K562 (cell line): ENCODE results near the gene MFF. TPM values are rescaled to one million over a fixed set of nuclear protein-coding genes. Genes with fewer than 3 reads are reported as not detected.
A peak's percentile ranks its signal among the peaks of the same experiment; 100 is the strongest.

Experiments
- ATAC-seq: fragments of 200-7000 bp; cut with Tn5 transposase; 3 replicates; pipeline ENCODE4 v1.9.1; 2020; ENCODE audit warnings: moderate library complexity
- BruUV-seq: library from RNA; stranded (reverse); fragments of 400-500 nt; replicated peaks from 2 replicates; lab custom pipeline; 2021; lab: Mats Ljungman, UMichigan
- CTCF ChIA-PET: fragments of 300-600 bp; formaldehyde crosslinking; extraction: SDS; loops from one replicate; lab custom pipeline; 2021; ENCODE audit warnings: low intra/inter-chr PET ratio; lab: Yijun Ruan, JAX
- POLR2A ChIA-PET: fragments of 300-600, 350-650 bp; sonication (Branson Sonifier 250); formaldehyde crosslinking; extraction: SDS; loops from one replicate; lab custom pipeline; 2021; ENCODE audit warnings: antibody characterized with exemption, inconsistent platforms; lab: Yijun Ruan, JAX
- DNase-seq, 4 experiments: peaks; one replicate each; pipeline versions ENCODE4 v3.0.0 to v3.0.0-alpha.2; 2011 to 2018; ENCODE audit warnings: low spot score in 3 of 4, mixed read lengths in 3 of 4; ENCODE audit errors: extremely low read depth in 1 of 4
- FAIRE-seq: peaks from 2 replicates; lab custom pipeline; 2011; peaks lifted over from hg19 to GRCh38; lab: Jason Lieb, UNC
- H2AFZ ChIP-seq: 2 replicates; pipeline ENCODE4 v1.6.0; 2011; ENCODE audit warnings: low read depth, low read length, control low read depth, inconsistent platforms
- H3K27ac ChIP-seq: fragments of 200-600 bp; 3 replicates; pipeline ENCODE4 v1.8.0; 2011; ENCODE audit warnings: low read depth, mild to moderate bottlenecking, control low read depth, inconsistent platforms, low read length, moderate library complexity, mixed read lengths; ENCODE audit errors: extremely low read depth
- H3K27me3 ChIP-seq, 2 experiments: fragments of 300-600 bp in 1 of 2; 2 replicates in 1 of 2; 3 replicates in 1 of 2; pipeline versions ENCODE4 v1.6.0 to v1.8.0; 2011; ENCODE audit warnings: inconsistent platforms in 2 of 2, low read length in 2 of 2, mild to moderate bottlenecking in 1 of 2, mixed read lengths in 1 of 2, moderate library complexity in 1 of 2; ENCODE audit not compliant: control insufficient read depth in 2 of 2, insufficient read depth in 2 of 2
- H3K36me3 ChIP-seq: fragments of 300-600 bp; 3 replicates; pipeline ENCODE4 v1.8.0; 2011; ENCODE audit warnings: mild to moderate bottlenecking, low read length, inconsistent platforms; ENCODE audit not compliant: control insufficient read depth, insufficient read depth
- H3K4me1 ChIP-seq, 2 experiments: fragments of 200-600 bp in 1 of 2; replicated peaks in 1 of 2; 2 replicates in 1 of 2; 3 replicates in 1 of 2; pipeline versions ENCODE4 v1.5.1 to v1.8.0; 2011; ENCODE audit warnings: inconsistent platforms in 2 of 2, low read length in 2 of 2, mild to moderate bottlenecking in 1 of 2, mixed read lengths in 1 of 2, moderate library complexity in 1 of 2; ENCODE audit not compliant: control insufficient read depth in 2 of 2, insufficient read depth in 2 of 2
- H3K4me2 ChIP-seq: 2 replicates; pipeline ENCODE4 v1.6.1; 2011; ENCODE audit warnings: low read length, control low read depth, inconsistent platforms, mixed read lengths; ENCODE audit not compliant: insufficient read depth
- H3K4me3 ChIP-seq: fragments of 200-600 bp; sonication (generic), shearing (Covaris generic); 2 replicates; pipeline ENCODE4 v1.5.1; 2016; ENCODE audit warnings: control low read depth, inconsistent platforms
- H3K79me2 ChIP-seq: fragments of 200-600 bp; 3 replicates; pipeline ENCODE4 v1.8.0; 2011; ENCODE audit warnings: low read length, inconsistent platforms; ENCODE audit not compliant: control insufficient read depth, insufficient read depth
- H3K9ac ChIP-seq, 2 experiments: 2 replicates each; pipeline versions ENCODE4 v1.6.0 to v1.6.1; 2011; ENCODE audit warnings: low read depth in 2 of 2, low read length in 2 of 2, control low read depth in 1 of 2, inconsistent platforms in 1 of 2, mild to moderate bottlenecking in 1 of 2, mixed read lengths in 1 of 2; ENCODE audit not compliant: insufficient read depth in 1 of 2
- H3K9me1 ChIP-seq: one replicate; pipeline ENCODE4 v1.6.0; 2011; ENCODE audit warnings: inconsistent platforms, mild to moderate bottlenecking, low read length, moderate library complexity; ENCODE audit not compliant: control insufficient read depth, insufficient read depth
- H3K9me3 ChIP-seq: replicated peaks from 2 replicates; pipeline ENCODE4 v1.5.1; 2011; ENCODE audit warnings: low read depth, low read length, inconsistent platforms; ENCODE audit not compliant: control insufficient read depth, insufficient read depth
- H4K20me1 ChIP-seq: replicated peaks from 2 replicates; pipeline ENCODE4 v1.6.1; 2011; ENCODE audit warnings: low read length, inconsistent platforms, mixed read lengths; ENCODE audit not compliant: control insufficient read depth, insufficient read depth
- ATF1 ChIP-seq, 2 experiments: fragments of 450-650 bp in 1 of 2; IDR thresholded peaks; 2 replicates each; pipeline ENCODE4 v1.6.1; 2016; ENCODE audit warnings: missing compliant biosample characterization in 1 of 2, missing genetic modification characterization in 1 of 2
- CEBPB ChIP-seq: fragments of 450-650 bp; IDR thresholded peaks from 2 replicates; pipeline ENCODE4 v1.6.1; 2016; ENCODE audit warnings: missing genetic modification characterization, missing compliant biosample characterization
- GABPB2 ChIP-seq: fragments of 250-450 bp; sonication (Bioruptor Pico); conservative IDR thresholded peaks from 2 replicates; pipeline ENCODE4 v1.5.1; 2021; ENCODE audit warnings: mild to moderate bottlenecking
- HEY1 ChIP-seq: fragments of 250-450 bp; sonication (Bioruptor Pico); IDR thresholded peaks from 2 replicates; pipeline ENCODE4 v1.5.0; 2020; ENCODE audit warnings: mild to moderate bottlenecking, moderate library complexity, borderline replicate concordance
- MED1 ChIP-seq: sonication (generic); formaldehyde crosslinking; IDR thresholded peaks from 2 replicates; pipeline ENCODE4 v1.8.1; 2023; ENCODE audit warnings: missing genetic modification reagents, borderline replicate concordance
- ZFP1 ChIP-seq: fragments of 450-650 bp; formaldehyde crosslinking; IDR thresholded peaks from 2 replicates; pipeline ENCODE4 v1.4.0; 2020; ENCODE audit warnings: mild to moderate bottlenecking, mixed read lengths
- ZNF551 ChIP-seq: fragments of 250-450 bp; sonication (Bioruptor Pico); IDR thresholded peaks from 2 replicates; pipeline ENCODE4 v1.5.0; 2021; ENCODE audit warnings: mild to moderate bottlenecking, moderate library complexity
- WGBS: fragments of 100-300 bp; shearing (Covaris generic); methylation state at CpG from one replicate; pipeline ENCODE4 v1.1.6; 2016; ENCODE audit warnings: low coverage, mixed read lengths; ENCODE audit not compliant: insufficient coverage; ENCODE audit errors: missing lambda C conversion rate; 5-methylcytosine and 5-hydroxymethylcytosine counted together
- in situ Hi-C: fragments of 300-500 bp; cut with MboI; formaldehyde crosslinking; loops from 4 replicates; pipeline ENCODE4 v1.15.0; 2018; ENCODE audit warnings: inconsistent platforms, mixed read lengths
- intact Hi-C: fragments of 100-400 bp; cut with micrococcal nuclease; formaldehyde crosslinking; loops from 2 replicates; pipeline ENCODE4 v1.14.2; 2022
- polyA plus RNA-seq, 8 experiments: library from polyadenylated mRNA; depleted of rRNA in 4 of 8; stranded (reverse) in 5 of 8; unstranded in 3 of 8; fragments of >200 nt; fragmentation: Nextera tagmentation in 2 of 8; fragmentation: Illumina TruSeq in 1 of 8; extraction: Ambion mirVana in 2 of 8; extraction: Trizol in 1 of 8; gene quantifications; 2 replicates each; pipeline versions ENCODE4 v1.2.1 to v1.2.3, GENCODE V29; 2011 to 2014; ENCODE audit warnings: inconsistent platforms in 1 of 8, missing spikeins in 1 of 8
- total RNA-seq, 7 experiments: library from RNA; depleted of rRNA in 6 of 7; stranded (reverse); fragments of >200 nt in 6 of 7; fragmentation: Illumina TruSeq in 2 of 7; extraction: Trizol in 2 of 7; gene quantifications; 2 replicates each; pipeline versions ENCODE4 v1.2.1 to v1.2.3, GENCODE V29; 2011 to 2021; ENCODE audit warnings: low replicate concordance in 1 of 7
- TF ChIP-seq, protein P1 (sequence below): fragments of 450-650 bp; IDR thresholded peaks from 2 replicates; pipeline ENCODE4 v1.6.1; 2014; ENCODE audit warnings: low read depth, mild to moderate bottlenecking, moderate library complexity, borderline replicate concordance

Gene MFF
- total and polyA plus RNA-seq, 9 of the 15 experiments (the other 6 are each of a cell fraction or from before 2014, with no cell fraction given) = 9.4 to 75.4 (median 55.7) TPM

GRCh38 chr2:227323818-227324217 lies 1.2 kb upstream of the MFF start:
- DNase-seq = no peak
- Histone ChIP-seq H3K79me2 (peaks cover 33% of the 10 kb centered on the region), H3K36me3 (peaks cover 3% of the 10 kb centered on the region; the same call in 1 of the 3 replicates), H3K9ac (no peak overlapping the region), H2AFZ (no peak overlapping the region), H3K27ac (no peak overlapping the region), H3K27me3 (no peaks in the 10 kb centered on the region), H3K4me1 (peaks cover 7 to 11% of the 10 kb centered on the region in 2 experiments; a peak in 3 of 5 replicates), H3K4me2 (no peak overlapping the region), H4K20me1 (no peaks in the 10 kb centered on the region), H3K9me3 (peaks cover 6% of the 10 kb centered on the region; the same call in 1 of the 2 replicates), H3K4me3 (no peak overlapping the region), H3K9me1 (no peaks in the 10 kb centered on the region)
- FAIRE-seq = no peak
- ATAC-seq = no peak
- in situ Hi-C loops (no loop called here), intact Hi-C loops (loop anchor here (10.0 kb wide), 1 partner anchor 189 kb away; no protein-coding TSS in a partner anchor)
- whole genome bisulfite sequencing = 70% methylated on average over 4 of the region's 4 CpGs
- POLR2A ChIA-PET = no interaction called here
- CTCF ChIA-PET = no interaction called here
- no TSS peak for BruUV-seq
- no peak for TF ChIP-seq ZFP1 (CRISPR knock-in tag)
- no peak for TF ChIP-seq MED1 (CRISPR knock-in tag)
- no peak for TF ChIP-seq GABPB2 (CRISPR knock-in tag)
- TF ChIP-seq CEBPB (tag) = 0 out of 2 replicates have a peak, but pooled peaks have one; percentile 25
- no peak for TF ChIP-seq ATF1 (CRISPR knock-in tag; IDR thresholded peaks at IDR 0.05)
- no peak for TF ChIP-seq ATF1 (tag; IDR thresholded peaks at IDR 0.05)
- no peak for TF ChIP-seq ZNF551
- TF ChIP-seq HEY1 (CRISPR knock-in tag) = no peak
- TF ChIP-seq, protein P1, sequence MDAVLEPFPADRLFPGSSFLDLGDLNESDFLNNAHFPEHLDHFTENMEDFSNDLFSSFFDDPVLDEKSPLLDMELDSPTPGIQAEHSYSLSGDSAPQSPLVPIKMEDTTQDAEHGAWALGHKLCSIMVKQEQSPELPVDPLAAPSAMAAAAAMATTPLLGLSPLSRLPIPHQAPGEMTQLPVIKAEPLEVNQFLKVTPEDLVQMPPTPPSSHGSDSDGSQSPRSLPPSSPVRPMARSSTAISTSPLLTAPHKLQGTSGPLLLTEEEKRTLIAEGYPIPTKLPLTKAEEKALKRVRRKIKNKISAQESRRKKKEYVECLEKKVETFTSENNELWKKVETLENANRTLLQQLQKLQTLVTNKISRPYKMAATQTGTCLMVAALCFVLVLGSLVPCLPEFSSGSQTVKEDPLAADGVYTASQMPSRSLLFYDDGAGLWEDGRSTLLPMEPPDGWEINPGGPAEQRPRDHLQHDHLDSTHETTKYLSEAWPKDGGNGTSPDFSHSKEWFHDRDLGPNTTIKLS = no peak
